WTC11 (cell line): ENCODE measurements around the gene FAM111A. TPM values are rescaled to one million over a fixed set of nuclear protein-coding genes. Genes with fewer than 3 reads are reported as not detected.

Source experiments
- ATAC-seq: fragments of 200-7000 bp; cut with Tn5 transposase; 2 replicates; pipeline ENCODE4 v1.10.0; 2021; ENCODE audit warnings: mild to moderate bottlenecking, moderate library complexity
- CTCF ChIA-PET: fragments of 300-600 bp; sonication (Branson Sonifier 250); formaldehyde crosslinking; loops from one replicate; lab custom pipeline; 2021; ENCODE audit warnings: antibody characterized with exemption; lab: Charles Lee
- POLR2A ChIA-PET: fragments of 350-600 bp; sonication (Branson Sonifier 250); formaldehyde crosslinking; loops from one replicate; lab custom pipeline; 2021; ENCODE audit warnings: antibody characterized with exemption; lab: Charles Lee
- DNase-seq: peaks from one replicate; pipeline ENCODE4 v3.0.0; 2021; ENCODE audit warnings: low spot score
- H3K27ac Mint-ChIP-seq: 2 replicates; pipeline ENCODE4 v1.8.0; 2021; ENCODE audit warnings: mixed read lengths
- H3K27me3 Mint-ChIP-seq: 2 replicates; pipeline ENCODE4 v1.8.0; 2021; ENCODE audit warnings: low read depth, mild to moderate bottlenecking, moderate library complexity, mixed read lengths
- H3K36me3 Mint-ChIP-seq: 2 replicates; pipeline ENCODE4 v1.8.0; 2021; ENCODE audit warnings: mixed read lengths
- H3K4me1 Mint-ChIP-seq: 2 replicates; pipeline ENCODE4 v1.8.0; 2022; ENCODE audit warnings: mixed read lengths
- H3K4me3 Mint-ChIP-seq: 2 replicates; pipeline ENCODE4 v1.8.0; 2021; ENCODE audit warnings: mild to moderate bottlenecking, moderate library complexity, mixed read lengths
- H3K9me3 Mint-ChIP-seq: 2 replicates; pipeline ENCODE4 v1.8.0; 2021; ENCODE audit warnings: mixed read lengths
- ATF3 ChIP-seq: sonication (generic); formaldehyde crosslinking; conservative IDR thresholded peaks from 2 replicates; pipeline ENCODE4 v1.8.1; 2022; ENCODE audit warnings: mild to moderate bottlenecking, missing genetic modification reagents
- ETV6 ChIP-seq: sonication (generic); formaldehyde crosslinking; IDR thresholded peaks from 2 replicates; pipeline ENCODE4 v1.8.1; 2022; ENCODE audit warnings: mild to moderate bottlenecking, missing genetic modification reagents
- FOXK1 ChIP-seq: sonication (generic); formaldehyde crosslinking; IDR thresholded peaks from 2 replicates; pipeline ENCODE4 v1.8.0; 2022; ENCODE audit warnings: mild to moderate bottlenecking, moderate library complexity, missing genetic modification reagents
- FOXP1 ChIP-seq: sonication (generic); formaldehyde crosslinking; IDR thresholded peaks from 2 replicates; pipeline ENCODE4 v1.8.0; 2022; ENCODE audit warnings: missing genetic modification reagents, mild to moderate bottlenecking, moderate library complexity, borderline replicate concordance
- GABPB1 ChIP-seq: sonication (generic); formaldehyde crosslinking; IDR thresholded peaks from 2 replicates; pipeline ENCODE4 v1.8.1; 2023; ENCODE audit warnings: mild to moderate bottlenecking, missing genetic modification reagents
- IRF1 ChIP-seq: sonication (generic); formaldehyde crosslinking; IDR thresholded peaks from 2 replicates; pipeline ENCODE4 v1.8.0; 2023; ENCODE audit warnings: missing genetic modification reagents
- MAX ChIP-seq: sonication (generic); formaldehyde crosslinking; IDR thresholded peaks from 2 replicates; pipeline ENCODE4 v1.8.0; 2022; ENCODE audit warnings: mild to moderate bottlenecking, missing genetic modification reagents
- NFYB ChIP-seq: sonication (generic); formaldehyde crosslinking; conservative IDR thresholded peaks from 2 replicates; pipeline ENCODE4 v1.8.0; 2022; ENCODE audit warnings: low read depth, missing genetic modification reagents
- PRDM15 ChIP-seq: sonication (generic); formaldehyde crosslinking; IDR thresholded peaks from 2 replicates; pipeline ENCODE4 v1.8.0; 2022; ENCODE audit warnings: missing genetic modification reagents
- PREB ChIP-seq: sonication (generic); formaldehyde crosslinking; IDR thresholded peaks from 2 replicates; pipeline ENCODE4 v1.8.1; 2022; ENCODE audit warnings: mild to moderate bottlenecking, missing genetic modification reagents, moderate library complexity, borderline replicate concordance
- RELA ChIP-seq: sonication (generic); formaldehyde crosslinking; IDR thresholded peaks from 2 replicates; pipeline ENCODE4 v1.8.1; 2022; ENCODE audit warnings: missing genetic modification reagents, mild to moderate bottlenecking, borderline replicate concordance
- ZBTB43 ChIP-seq: sonication (generic); formaldehyde crosslinking; IDR thresholded peaks from 2 replicates; pipeline ENCODE4 v1.8.1; 2023; ENCODE audit warnings: mild to moderate bottlenecking, missing genetic modification reagents
- ZSCAN18 ChIP-seq: fragments of 250-450 bp; sonication (Bioruptor Pico); IDR thresholded peaks from 2 replicates; pipeline ENCODE4 v2.1.2; 2022; ENCODE audit warnings: mild to moderate bottlenecking, moderate library complexity
- total RNA-seq: library from RNA; stranded (reverse); gene quantifications from 3 replicates; pipeline ENCODE4 v1.2.3, GENCODE V29; 2021

Gene FAM111A
- total RNA-seq, 1 experiment from 2014 or later = 18.8 TPM

- H3K27ac Mint-ChIP-seq = no peak overlapping the region
- TF ChIP-seq PRDM15 (CRISPR knock-in tag) (no peak), ATF3 (CRISPR knock-in tag) (no peak), PREB (no peak), ZSCAN18 (no peak), MAX (CRISPR knock-in tag) (no peak), FOXP1 (CRISPR knock-in tag) (no peak), ETV6 (CRISPR knock-in tag) (no peak), IRF1 (no peak), FOXK1 (no peak), GABPB1 (CRISPR knock-in tag) (no peak)
- TF ChIP-seq, all 79 proteins: peak for 0
- CTCF ChIA-PET = interaction anchor here (0.9 kb wide), 1 partner anchor 21 kb away, joined by 3 read pairs; no protein-coding TSS in a partner anchor
- DNase-seq = no peak
- peaks cover 3% of the 10 kb centered on the region; the same call in 1 of the 2 replicates for H3K27me3 Mint-ChIP-seq
- H3K36me3 Mint-ChIP-seq = peaks cover 33% of the 10 kb centered on the region
- POLR2A ChIA-PET = no interaction called here
- peaks cover 14% of the 10 kb centered on the region for H3K4me1 Mint-ChIP-seq
- H3K4me3 Mint-ChIP-seq = no peak overlapping the region
- no peak for ATAC-seq
- H3K9me3 Mint-ChIP-seq = peaks cover 22% of the 10 kb centered on the region
These were observed 5.5 kb upstream of the FAM111A start for GRCh38 chr11:59137190-59137589.

- POLR2A ChIA-PET = no interaction called here
These were observed 4.0 kb upstream of the FAM111A start for GRCh38 chr11:59138643-59139042.

More at GRCh38 chr11:59138643-59139042, 4.0 kb upstream of the FAM111A start:
- Mint-ChIP-seq H3K27me3 (peaks cover 4% of the 10 kb centered on the region; the same call in 1 of the 2 replicates), H3K9me3 (peaks cover 10% of the 10 kb centered on the region), H3K36me3 (peaks cover 18% of the 10 kb centered on the region), H3K4me1 (peaks cover 23% of the 10 kb centered on the region), H3K4me3 (no peak overlapping the region), H3K27ac (no peak overlapping the region)
- TF ChIP-seq NFYB (CRISPR knock-in tag) (no peak), ZBTB43 (no peak), FOXK1 (no peak), RELA (CRISPR knock-in tag) (no peak), GABPB1 (CRISPR knock-in tag) (no peak)
- no peak for ATAC-seq
- CTCF ChIA-PET = no interaction called here
- no peak for DNase-seq
